ENCODE measurements around the gene UCKL1. TPM values are rescaled to one million over a fixed set of nuclear protein-coding genes. Genes with fewer than 3 reads are reported as not detected.

The UCKL1 gene
- total RNA-seq, 2 experiments from 2014 or later, result 41.3 to 46.1 TPM

GRCh38 chr20:63942250-63942951 lies 13.8 kb downstream of the UCKL1 start:
- H3K36me3 ChIP-seq (ENCODE audit: insufficient read depth, low read length), result peaks cover 46% of the 10 kb centered on the region
- peak; percentile 11 for ATAC-seq (ENCODE audit: poor library complexity)
- ChIA-PET POLR2A (interaction anchor here (0.9 to 1.9 kb wide), 3 partner anchors 12 to 41 kb away, joined by 3 to 8 read pairs (median 3); partner anchors contain the start of gene UCKL1), CTCF (interaction anchor here (1.6 kb wide), 1 partner anchor 32 kb away, joined by 5 read pairs; no protein-coding TSS in a partner anchor)
- no peak overlapping the region for H3K4me3 ChIP-seq (ENCODE audit: low read length)
- no peaks in the 10 kb centered on the region for H3K27me3 ChIP-seq (ENCODE audit: control insufficient read depth in 1 of 2, insufficient read depth in 2 of 2, low read length in 2 of 2)
- intact Hi-C loops (cut with DNase I, micrococcal nuclease), result no loop called here
- H3K4me1 ChIP-seq (ENCODE audit: insufficient read depth, low read length), result peaks cover 28% of the 10 kb centered on the region
- TF ChIP-seq, protein P1, sequence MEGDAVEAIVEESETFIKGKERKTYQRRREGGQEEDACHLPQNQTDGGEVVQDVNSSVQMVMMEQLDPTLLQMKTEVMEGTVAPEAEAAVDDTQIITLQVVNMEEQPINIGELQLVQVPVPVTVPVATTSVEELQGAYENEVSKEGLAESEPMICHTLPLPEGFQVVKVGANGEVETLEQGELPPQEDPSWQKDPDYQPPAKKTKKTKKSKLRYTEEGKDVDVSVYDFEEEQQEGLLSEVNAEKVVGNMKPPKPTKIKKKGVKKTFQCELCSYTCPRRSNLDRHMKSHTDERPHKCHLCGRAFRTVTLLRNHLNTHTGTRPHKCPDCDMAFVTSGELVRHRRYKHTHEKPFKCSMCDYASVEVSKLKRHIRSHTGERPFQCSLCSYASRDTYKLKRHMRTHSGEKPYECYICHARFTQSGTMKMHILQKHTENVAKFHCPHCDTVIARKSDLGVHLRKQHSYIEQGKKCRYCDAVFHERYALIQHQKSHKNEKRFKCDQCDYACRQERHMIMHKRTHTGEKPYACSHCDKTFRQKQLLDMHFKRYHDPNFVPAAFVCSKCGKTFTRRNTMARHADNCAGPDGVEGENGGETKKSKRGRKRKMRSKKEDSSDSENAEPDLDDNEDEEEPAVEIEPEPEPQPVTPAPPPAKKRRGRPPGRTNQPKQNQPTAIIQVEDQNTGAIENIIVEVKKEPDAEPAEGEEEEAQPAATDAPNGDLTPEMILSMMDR (IDR thresholded peaks at IDR 0.05), result no peak
- peaks cover 47% of the 10 kb centered on the region for H3K36me3 Mint-ChIP-seq (ENCODE audit: low read depth)
- H3K4me3 Mint-ChIP-seq, result peak overlapping the region; percentile 56
- H3K27ac Mint-ChIP-seq, result peak overlapping the region; percentile 80
- H3K4me1 Mint-ChIP-seq (ENCODE audit: low read depth), result peaks cover 42% of the 10 kb centered on the region
- H3K9me3 ChIP-seq (ENCODE audit: control insufficient read depth in 1 of 2, insufficient read depth in 1 of 2, low read length in 2 of 2), result peaks cover 0 to 26% of the 10 kb centered on the region in 2 experiments
- peak overlapping the region in 1 of 2 donors; percentile 25 for H3K27ac ChIP-seq (ENCODE audit: low read depth in 1 of 2, low read length in 2 of 2)
- H3K27me3 Mint-ChIP-seq, result no peaks in the 10 kb centered on the region
- DNase-seq, result peak in 9 of 14 experiments; percentile 25 to 68 (median 56)
- no peaks in the 10 kb centered on the region for H3K9me3 Mint-ChIP-seq

DNA sequence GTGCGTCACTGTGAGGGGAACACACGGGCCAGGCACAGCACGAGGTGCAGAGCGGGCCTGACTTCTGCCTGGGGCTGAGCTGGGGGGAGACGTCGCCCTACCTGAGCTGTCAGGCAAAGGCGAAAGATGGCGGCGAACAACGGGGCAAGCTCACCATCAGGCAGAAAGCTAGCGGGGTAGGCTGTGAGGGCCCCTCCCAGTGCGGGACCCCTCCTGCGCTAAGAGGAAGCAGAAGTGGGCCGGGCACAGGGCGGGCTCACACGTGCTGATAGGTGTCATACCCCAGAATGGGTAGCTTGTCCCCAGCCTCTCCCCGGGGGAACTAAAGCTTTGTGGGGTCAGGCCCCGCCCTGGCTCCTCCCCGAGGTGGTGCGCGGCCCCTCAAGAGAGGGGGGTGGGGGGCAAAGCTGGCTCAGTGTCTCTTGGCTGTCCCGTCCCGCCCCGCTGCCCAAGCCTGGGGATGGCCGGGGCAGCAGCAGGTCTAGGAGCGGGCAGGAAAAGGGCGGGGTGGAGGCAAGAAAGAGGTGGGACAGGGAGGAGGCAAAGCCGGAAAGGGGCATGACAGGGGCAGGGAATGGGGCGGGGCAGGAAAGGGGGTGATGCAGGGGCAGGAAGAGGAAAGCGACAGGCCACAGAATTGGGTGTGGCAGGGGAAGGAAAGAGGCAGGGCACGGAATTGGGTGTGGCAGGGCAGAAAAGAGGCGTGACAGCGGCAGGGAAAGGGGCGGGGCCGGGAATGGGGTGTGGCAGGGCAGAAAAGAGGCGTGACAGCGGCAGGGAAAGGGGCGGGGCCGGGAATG lies 14.7 kb downstream of the UCKL1 start:
- Histone ChIP-seq H3K27ac (ENCODE audit: low read depth in 1 of 2, low read length in 2 of 2) (peak overlapping the region; percentile 55 to 59), H3K9me3 (ENCODE audit: control insufficient read depth in 1 of 2, insufficient read depth in 1 of 2, low read length in 2 of 2) (peaks cover 0 to 26% of the 10 kb centered on the region in 2 experiments), H3K36me3 (ENCODE audit: insufficient read depth, low read length) (peaks cover 46% of the 10 kb centered on the region), H3K4me1 (ENCODE audit: insufficient read depth, low read length) (peaks cover 22% of the 10 kb centered on the region), H3K4me3 (ENCODE audit: low read length) (no peak overlapping the region), H3K27me3 (ENCODE audit: control insufficient read depth in 1 of 2, insufficient read depth in 2 of 2, low read length in 2 of 2) (no peaks in the 10 kb centered on the region)
- intact Hi-C loops (cut with DNase I, micrococcal nuclease), result no loop called here
- ChIA-PET POLR2A (interaction anchor here (0.6 to 1.9 kb wide), 2 partner anchors 15 to 46 kb away, joined by 3 to 8 read pairs; partner anchors contain the start of gene UCKL1), CTCF (no interaction called here)
- Mint-ChIP-seq H3K27me3 (no peaks in the 10 kb centered on the region), H3K36me3 (ENCODE audit: low read depth) (peaks cover 46% of the 10 kb centered on the region), H3K27ac (peak overlapping the region; percentile 80), H3K4me3 (peak overlapping the region; percentile 78), H3K9me3 (no peaks in the 10 kb centered on the region), H3K4me1 (ENCODE audit: low read depth) (peaks cover 35% of the 10 kb centered on the region)
- TF ChIP-seq, protein P1 (IDR thresholded peaks at IDR 0.05), result no peak
- ATAC-seq (ENCODE audit: poor library complexity) (peak; percentile 84), DNase-seq (peak; percentile 53 to 93 (median 72))

DNA sequence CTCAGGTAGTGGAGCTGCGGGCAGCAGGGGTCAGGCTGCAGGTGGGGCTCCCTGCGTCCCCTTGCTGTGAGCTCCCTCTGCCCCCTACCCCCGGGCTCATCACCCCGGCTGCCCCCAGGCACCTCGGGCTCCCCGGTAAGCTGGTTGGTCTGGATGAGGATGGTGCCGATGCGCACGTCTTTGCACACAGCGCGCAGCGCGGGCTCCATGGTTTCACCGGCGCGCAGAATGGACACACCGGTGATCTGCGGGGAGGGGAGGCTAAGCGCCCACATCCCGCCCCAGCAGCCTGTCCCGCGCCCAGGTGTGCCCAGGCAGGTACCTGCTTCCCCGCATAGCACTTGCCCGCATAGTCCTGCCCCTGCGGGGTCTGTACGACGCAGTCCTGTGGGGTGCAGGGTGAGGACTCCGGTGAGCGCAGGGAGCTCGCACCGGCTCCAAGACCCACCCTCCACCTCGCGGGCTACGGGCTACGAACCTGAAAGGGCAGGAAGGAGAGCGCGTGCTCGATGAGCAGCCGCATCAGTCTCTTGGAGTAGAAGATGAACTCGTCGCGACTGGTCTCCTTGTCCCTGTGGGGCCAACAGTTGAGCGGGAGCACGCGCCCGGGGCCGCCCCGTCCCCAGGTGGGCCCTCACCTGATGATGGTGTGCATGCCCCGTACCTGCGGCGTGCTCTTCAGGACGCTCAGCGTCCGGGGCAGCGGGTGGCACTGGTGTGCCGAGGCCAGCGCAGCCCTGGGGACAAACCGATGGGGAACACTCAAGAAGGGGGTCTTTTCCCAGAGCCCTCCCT lies 15.5 kb downstream of the UCKL1 start:
- H3K4me3 Mint-ChIP-seq, result no peak overlapping the region
- Histone ChIP-seq H3K36me3 (ENCODE audit: insufficient read depth, low read length) (peaks cover 50% of the 10 kb centered on the region), H3K27ac (ENCODE audit: low read depth in 1 of 2, low read length in 2 of 2) (peak overlapping the region in 1 of 2 donors; percentile 55), H3K27me3 (ENCODE audit: control insufficient read depth in 1 of 2, insufficient read depth in 2 of 2, low read length in 2 of 2) (no peaks in the 10 kb centered on the region), H3K4me1 (ENCODE audit: insufficient read depth, low read length) (peaks cover 22% of the 10 kb centered on the region), H3K9me3 (ENCODE audit: control insufficient read depth in 1 of 2, insufficient read depth in 1 of 2, low read length in 2 of 2) (peaks cover 0 to 26% of the 10 kb centered on the region in 2 experiments), H3K4me3 (ENCODE audit: low read length) (no peak overlapping the region)
- no peaks in the 10 kb centered on the region for H3K27me3 Mint-ChIP-seq
- H3K36me3 Mint-ChIP-seq (ENCODE audit: low read depth), result peaks cover 50% of the 10 kb centered on the region
- no peaks in the 10 kb centered on the region for H3K9me3 Mint-ChIP-seq
- ChIA-PET POLR2A (interaction anchor here (0.6 to 1.9 kb wide), 2 partner anchors 16 to 45 kb away, joined by 3 to 8 read pairs; partner anchors contain the start of gene UCKL1), CTCF (no interaction called here)
- intact Hi-C loops (cut with DNase I, micrococcal nuclease), result no loop called here
- TF ChIP-seq, protein P1 (IDR thresholded peaks at IDR 0.05), result no peak
- peak in 2 of 14 experiments; percentile 13 to 34 for DNase-seq
- ATAC-seq (ENCODE audit: poor library complexity), result no peak
- peaks cover 34% of the 10 kb centered on the region for H3K4me1 Mint-ChIP-seq (ENCODE audit: low read depth)
- no peak overlapping the region for H3K27ac Mint-ChIP-seq

Data from CD4-positive, alpha-beta T cell (primary cell).